Heart left ventricle (tissue), 13 donors: ENCODE measurements around the gene MYO18B.

Source experiments
- CTCF ChIP-seq, 12 donors: fragments of 200-600 bp; sonication (generic) in 4 of 12; IDR thresholded peaks; one replicate each; pipeline versions ENCODE4 v1.5.0 to v1.8.0; 2018 to 2022; ENCODE audit warnings: antibody characterized with exemption in 12 of 12, mild to moderate bottlenecking in 5 of 12
- POLR2A ChIP-seq, 2 donors: fragments of 450-650 bp; IDR thresholded peaks; one replicate each; pipeline ENCODE4 v1.6.1; 2017; ENCODE audit warnings: antibody characterized with exemption in 2 of 2, mild to moderate bottlenecking in 2 of 2, moderate library complexity in 2 of 2
- donor health status: ischemic (EF 13 %, LVEDD 7.1; RV severe dilation, severe dysfunction).
- donor health status: DM: no; HTN: yes; CAD: no.
- donor health status: DM: no; HTN: no; CAD: no.
- donor health status: ischemic (EF 25% LVEDD 6.9; RV normal size, moderate dysfunction).
- donor health status: ischemic (EF 25% LVEDD 5.7; RV mildly dilated, moderate dysfunction).
- donor health status: ischemic (EF 35%, LVEDD 5.7; RV mildly dilated, moderate dysfunction).
- donor health status: nonischemic (EF 11% LVEDD 7.7; RV severe dilation, severe dysfunction).
- donor health status: DM: yes; HTN: yes; CAD: no.
- donor health status: PGD.
- donor health status: ischemic (EF 29% LVEDD 5.4; RV normal size, mild dysfunction).
- donor health status: nonischemic (EF 23%, LVEDD 6.1; RV moderate dilation, normal function).

- TF ChIP-seq CTCF (IDR thresholded peaks at IDR 0.05) (no peak), POLR2A (IDR thresholded peaks at IDR 0.05) (no peak)
Observed at GRCh38 chr22:26021516-26021915, 279.5 kb downstream of the MYO18B start.
